NCI-H524 treated with DMSO at 0.1 percent for 48 hours (cell line): Measurements from ENCODE around the gene COMMD10.
"Not testable (repeated sequence)": the region's sequence is repeated elsewhere in the genome, so short reads cannot be mapped to it uniquely, and the experiment has no call there.

Source experiments
- DNase-seq: peaks from one replicate; lab custom pipeline; 2025; lab: John Stamatoyannopoulos, UW

COMMD10 gene

GRCh38 chr5:116097301-116097700 is 12.5 kb downstream of the COMMD10 start:
- no peak for DNase-seq

GRCh38 chr5:116098998-116099397 is 14.2 kb downstream of the COMMD10 start:
- DNase-seq = no peak

GRCh38 chr5:116104941-116105340 is 20.1 kb downstream of the COMMD10 start:
- not testable (repeated sequence) for DNase-seq

- no peak for DNase-seq
Observed at GRCh38 chr5:116115163-116115562, 30.3 kb downstream of the COMMD10 start.

GRCh38 chr5:116130471-116130870 is 45.6 kb downstream of the COMMD10 start:
- no peak for DNase-seq

- DNase-seq = no peak
Observed at GRCh38 chr5:116130976-116131375, 46.2 kb downstream of the COMMD10 start.

- DNase-seq = no peak
Observed at GRCh38 chr5:116133281-116133680, 48.5 kb downstream of the COMMD10 start.

GRCh38 chr5:116135344-116135743 is 50.5 kb downstream of the COMMD10 start:
- DNase-seq = no peak

GRCh38 chr5:116137544-116138378 is 52.9 kb downstream of the COMMD10 start:
- peak; percentile 25 for DNase-seq

- DNase-seq = no peak
Observed at GRCh38 chr5:116142495-116142894, 57.7 kb downstream of the COMMD10 start.

- DNase-seq = no peak
Observed at GRCh38 chr5:116144103-116144502, 59.3 kb downstream of the COMMD10 start.

GRCh38 chr5:116144991-116145390 is 60.2 kb downstream of the COMMD10 start:
- DNase-seq = no peak

GRCh38 chr5:116145416-116145815 is 60.6 kb downstream of the COMMD10 start:
- DNase-seq = no peak

- DNase-seq = no peak
Observed at GRCh38 chr5:116152169-116152568, 67.3 kb downstream of the COMMD10 start.

- no peak for DNase-seq
Observed at GRCh38 chr5:116153687-116154174, 68.9 kb downstream of the COMMD10 start.

- no peak for DNase-seq
Observed at GRCh38 chr5:116154252-116154651, 69.4 kb downstream of the COMMD10 start.

- DNase-seq = no peak
Observed at GRCh38 chr5:116154931-116155330, 70.1 kb downstream of the COMMD10 start.

GRCh38 chr5:116157902-116158301 is 73.1 kb downstream of the COMMD10 start:
- DNase-seq = no peak

GRCh38 chr5:116159006-116159405 is 74.2 kb downstream of the COMMD10 start:
- DNase-seq = no peak

- DNase-seq = no peak
Observed at GRCh38 chr5:116174111-116174510, 89.3 kb downstream of the COMMD10 start.

- no peak for DNase-seq
Observed at GRCh38 chr5:116176121-116176520, 91.3 kb downstream of the COMMD10 start.

GRCh38 chr5:116178925-116179324 is 94.1 kb downstream of the COMMD10 start:
- no peak for DNase-seq

GRCh38 chr5:116209166-116209565 is 124.3 kb downstream of the COMMD10 start:
- no peak for DNase-seq

- no peak for DNase-seq
Observed at GRCh38 chr5:116212225-116212624, 127.4 kb downstream of the COMMD10 start.
